ENCODE results near the gene USP10. TPM values are rescaled to one million over a fixed set of nuclear protein-coding genes. Genes with fewer than 3 reads are reported as not detected.
A peak's percentile ranks its signal among the peaks of the same experiment; 100 is the strongest.

The USP10 gene
- total and polyA plus RNA-seq, 4 donors, result 18.5 to 77.5 (median 63.0) TPM

DNA sequence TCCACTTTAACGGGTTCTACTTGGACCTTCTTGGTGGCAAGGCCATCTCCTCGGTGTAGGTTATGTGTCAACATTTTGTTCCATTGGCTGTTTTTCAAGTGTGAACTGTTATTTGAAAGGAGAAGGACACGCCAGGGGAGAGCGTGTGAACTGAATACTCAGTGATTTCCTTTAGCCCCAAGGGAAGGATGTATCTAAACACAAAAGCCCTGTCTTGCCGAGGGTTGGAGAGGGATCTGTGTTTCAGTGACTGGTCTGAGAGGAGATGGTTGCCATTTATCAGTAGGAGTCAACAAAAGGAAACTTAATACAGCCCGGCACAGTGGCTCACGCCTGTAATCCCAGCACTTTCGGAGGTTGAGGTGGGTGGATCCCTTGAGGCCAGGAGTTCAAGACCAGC, 50.0 kb downstream of the USP10 start:
- Histone ChIP-seq H3K27me3 (ENCODE audit: control insufficient read depth in 3 of 3, insufficient read depth in 3 of 3, low read length in 2 of 3) (no peaks in the 10 kb centered on the region), H3K9me3 (ENCODE audit: control insufficient read depth in 4 of 4, insufficient read depth in 3 of 4, low read length in 3 of 4) (no peaks in the 10 kb centered on the region), H3K4me3 (no peak overlapping the region), H3K9ac (ENCODE audit: insufficient read depth in 1 of 2, low read length in 2 of 2) (no peak overlapping the region), H3K36me3 (ENCODE audit: control insufficient read depth in 4 of 4, insufficient read depth in 4 of 4, low read length in 4 of 4) (peaks cover 0 to 8% (median 5%) of the 10 kb centered on the region in 4 donors), H3K27ac (ENCODE audit: low read depth in 1 of 2, low read length in 1 of 2) (peak overlapping the region in 1 of 2 donors; percentile 56), H3K4me1 (ENCODE audit: control insufficient read depth in 5 of 5, insufficient read depth in 5 of 5, low read length in 5 of 5) (peaks cover 0 to 19% (median 5%) of the 10 kb centered on the region in 5 donors)
- DNase-seq (peak in 2 of 3 donors; percentile 36 to 59), ATAC-seq (ENCODE audit: insufficient read depth, low FRiP score) (no peak)
- WGBS, 2 donors, result 57 to 73% methylated on average over 8 of the region's 8 CpGs
- TF ChIP-seq, protein P1, sequence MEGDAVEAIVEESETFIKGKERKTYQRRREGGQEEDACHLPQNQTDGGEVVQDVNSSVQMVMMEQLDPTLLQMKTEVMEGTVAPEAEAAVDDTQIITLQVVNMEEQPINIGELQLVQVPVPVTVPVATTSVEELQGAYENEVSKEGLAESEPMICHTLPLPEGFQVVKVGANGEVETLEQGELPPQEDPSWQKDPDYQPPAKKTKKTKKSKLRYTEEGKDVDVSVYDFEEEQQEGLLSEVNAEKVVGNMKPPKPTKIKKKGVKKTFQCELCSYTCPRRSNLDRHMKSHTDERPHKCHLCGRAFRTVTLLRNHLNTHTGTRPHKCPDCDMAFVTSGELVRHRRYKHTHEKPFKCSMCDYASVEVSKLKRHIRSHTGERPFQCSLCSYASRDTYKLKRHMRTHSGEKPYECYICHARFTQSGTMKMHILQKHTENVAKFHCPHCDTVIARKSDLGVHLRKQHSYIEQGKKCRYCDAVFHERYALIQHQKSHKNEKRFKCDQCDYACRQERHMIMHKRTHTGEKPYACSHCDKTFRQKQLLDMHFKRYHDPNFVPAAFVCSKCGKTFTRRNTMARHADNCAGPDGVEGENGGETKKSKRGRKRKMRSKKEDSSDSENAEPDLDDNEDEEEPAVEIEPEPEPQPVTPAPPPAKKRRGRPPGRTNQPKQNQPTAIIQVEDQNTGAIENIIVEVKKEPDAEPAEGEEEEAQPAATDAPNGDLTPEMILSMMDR (IDR thresholded peaks at IDR 0.05; ENCODE audit: control extremely low read depth, extremely low read depth), result no peak

DNA sequence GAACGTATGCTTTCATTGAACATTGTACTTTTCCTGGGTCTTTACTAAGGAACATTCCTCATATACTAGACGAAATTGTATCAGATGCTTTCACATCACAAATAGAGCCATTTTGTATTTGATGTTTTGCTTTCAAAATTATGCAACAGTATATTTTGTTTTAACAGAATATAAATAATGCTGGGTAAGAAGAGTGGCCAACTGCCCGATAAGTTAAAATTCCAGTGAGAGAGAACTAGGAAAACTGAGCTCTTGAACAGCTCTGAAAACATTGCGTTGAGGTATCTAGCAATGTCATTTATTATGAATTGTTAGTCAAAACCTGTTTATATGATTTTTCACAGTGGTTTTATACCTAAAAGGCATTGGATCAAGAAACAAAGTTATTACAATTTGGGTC, 50.8 kb downstream of the USP10 start:
- Histone ChIP-seq H3K9ac (ENCODE audit: insufficient read depth in 1 of 2, low read length in 2 of 2) (no peak overlapping the region), H3K4me3 (no peak overlapping the region), H3K4me1 (ENCODE audit: control insufficient read depth in 5 of 5, insufficient read depth in 5 of 5, low read length in 5 of 5) (peaks cover 0 to 19% (median 5%) of the 10 kb centered on the region in 5 donors), H3K9me3 (ENCODE audit: control insufficient read depth in 4 of 4, insufficient read depth in 3 of 4, low read length in 3 of 4) (no peaks in the 10 kb centered on the region), H3K27ac (ENCODE audit: low read depth in 1 of 2, low read length in 1 of 2) (no peak overlapping the region), H3K27me3 (ENCODE audit: control insufficient read depth in 3 of 3, insufficient read depth in 3 of 3, low read length in 2 of 3) (no peaks in the 10 kb centered on the region), H3K36me3 (ENCODE audit: control insufficient read depth in 4 of 4, insufficient read depth in 4 of 4, low read length in 4 of 4) (peaks cover 0 to 6% (median 3%) of the 10 kb centered on the region in 4 donors)
- 84 to 85% methylated on average over 4 of the region's 4 CpGs for WGBS, 2 donors
- DNase-seq (peak in 2 of 3 donors; percentile 52 to 54), ATAC-seq (ENCODE audit: insufficient read depth, low FRiP score) (no peak)
- TF ChIP-seq, protein P1 (IDR thresholded peaks at IDR 0.05; ENCODE audit: control extremely low read depth, extremely low read depth), result no peak

DNA sequence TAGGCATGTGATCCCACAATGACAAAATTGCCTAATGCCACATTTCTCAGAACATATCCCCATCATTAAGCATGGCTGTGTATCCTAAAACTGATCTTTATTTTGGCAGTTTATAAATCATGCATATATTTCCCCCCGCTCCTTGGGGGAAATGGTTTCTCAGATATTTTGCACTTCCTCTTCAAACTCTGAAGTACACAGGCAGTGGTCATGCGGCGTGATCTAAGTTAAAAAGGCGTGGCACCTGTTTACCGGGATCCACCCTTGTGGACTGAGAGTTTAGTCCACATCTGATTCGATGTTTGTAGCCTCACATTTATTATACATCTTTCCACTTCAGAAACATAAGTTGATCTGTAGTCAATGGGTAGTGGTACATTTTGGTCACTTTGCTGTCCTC, 51.4 kb downstream of the USP10 start:
- no peaks in the 10 kb centered on the region for H3K9me3 ChIP-seq (ENCODE audit: control insufficient read depth in 4 of 4, insufficient read depth in 3 of 4, low read length in 3 of 4)
- H3K27me3 ChIP-seq (ENCODE audit: control insufficient read depth in 3 of 3, insufficient read depth in 3 of 3, low read length in 2 of 3), result no peaks in the 10 kb centered on the region
- H3K9ac ChIP-seq (ENCODE audit: insufficient read depth in 1 of 2, low read length in 2 of 2), result no peak overlapping the region
- H3K36me3 ChIP-seq (ENCODE audit: control insufficient read depth in 4 of 4, insufficient read depth in 4 of 4, low read length in 4 of 4), result peaks cover 0 to 6% (median 3%) of the 10 kb centered on the region in 4 donors
- TF ChIP-seq, protein P1 (IDR thresholded peaks at IDR 0.05; ENCODE audit: control extremely low read depth, extremely low read depth), result no peak
- ATAC-seq (ENCODE audit: insufficient read depth, low FRiP score), result no peak
- H3K27ac ChIP-seq (ENCODE audit: low read depth in 1 of 2, low read length in 1 of 2), result no peak overlapping the region
- peaks cover 0 to 19% (median 5%) of the 10 kb centered on the region in 5 donors for H3K4me1 ChIP-seq (ENCODE audit: control insufficient read depth in 5 of 5, insufficient read depth in 5 of 5, low read length in 5 of 5)
- DNase-seq, result no peak
- no peak overlapping the region for H3K4me3 ChIP-seq
- 30 to 44% methylated on average over 6 of the region's 6 CpGs for WGBS, 2 donors

DNA sequence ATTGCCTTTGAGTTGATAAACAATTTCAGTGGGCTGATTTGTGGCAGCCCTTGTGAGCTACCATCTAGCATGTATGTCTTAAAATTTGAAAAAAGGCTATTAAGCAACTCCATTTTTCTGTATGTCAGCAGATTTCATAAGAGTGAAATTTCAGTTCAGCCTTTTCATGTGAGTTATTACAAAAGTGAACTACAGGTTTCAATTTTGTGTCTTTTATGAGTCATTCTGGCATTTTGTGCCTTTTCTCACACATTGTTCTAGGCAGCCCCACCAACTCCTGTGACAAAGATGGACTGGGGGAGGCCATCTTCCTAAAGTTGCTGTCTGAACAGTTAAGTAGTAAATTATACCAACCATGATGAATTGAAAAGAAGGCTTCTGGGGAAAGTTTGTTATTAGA, 52.1 kb downstream of the USP10 start:
- TF ChIP-seq, protein P1 (IDR thresholded peaks at IDR 0.05; ENCODE audit: control extremely low read depth, extremely low read depth), result no peak
- Histone ChIP-seq H3K27me3 (ENCODE audit: control insufficient read depth in 3 of 3, insufficient read depth in 3 of 3, low read length in 2 of 3) (no peaks in the 10 kb centered on the region), H3K9ac (ENCODE audit: insufficient read depth in 1 of 2, low read length in 2 of 2) (no peak overlapping the region), H3K27ac (ENCODE audit: low read depth in 1 of 2, low read length in 1 of 2) (no peak overlapping the region), H3K4me3 (no peak overlapping the region), H3K9me3 (ENCODE audit: control insufficient read depth in 4 of 4, insufficient read depth in 3 of 4, low read length in 3 of 4) (no peaks in the 10 kb centered on the region), H3K36me3 (ENCODE audit: control insufficient read depth in 4 of 4, insufficient read depth in 4 of 4, low read length in 4 of 4) (peaks cover 0 to 5% (median 2%) of the 10 kb centered on the region in 4 donors), H3K4me1 (ENCODE audit: control insufficient read depth in 5 of 5, insufficient read depth in 5 of 5, low read length in 5 of 5) (peaks cover 0 to 19% (median 5%) of the 10 kb centered on the region in 5 donors)
- DNase-seq, result no peak
- ATAC-seq (ENCODE audit: insufficient read depth, low FRiP score), result no peak
